ENCODE data around the gene SOCS1. TPM values are rescaled to one million over a fixed set of nuclear protein-coding genes. Genes with fewer than 3 reads are reported as not detected.
"Not testable (repeated sequence)": the region's sequence is repeated elsewhere in the genome, so short reads cannot be mapped to it uniquely, and the experiment has no call there.

The SOCS1 gene
- total RNA-seq, 4 donors from 2014 or later: 1.1 to 5.5 (median 3.1) TPM

DNA sequence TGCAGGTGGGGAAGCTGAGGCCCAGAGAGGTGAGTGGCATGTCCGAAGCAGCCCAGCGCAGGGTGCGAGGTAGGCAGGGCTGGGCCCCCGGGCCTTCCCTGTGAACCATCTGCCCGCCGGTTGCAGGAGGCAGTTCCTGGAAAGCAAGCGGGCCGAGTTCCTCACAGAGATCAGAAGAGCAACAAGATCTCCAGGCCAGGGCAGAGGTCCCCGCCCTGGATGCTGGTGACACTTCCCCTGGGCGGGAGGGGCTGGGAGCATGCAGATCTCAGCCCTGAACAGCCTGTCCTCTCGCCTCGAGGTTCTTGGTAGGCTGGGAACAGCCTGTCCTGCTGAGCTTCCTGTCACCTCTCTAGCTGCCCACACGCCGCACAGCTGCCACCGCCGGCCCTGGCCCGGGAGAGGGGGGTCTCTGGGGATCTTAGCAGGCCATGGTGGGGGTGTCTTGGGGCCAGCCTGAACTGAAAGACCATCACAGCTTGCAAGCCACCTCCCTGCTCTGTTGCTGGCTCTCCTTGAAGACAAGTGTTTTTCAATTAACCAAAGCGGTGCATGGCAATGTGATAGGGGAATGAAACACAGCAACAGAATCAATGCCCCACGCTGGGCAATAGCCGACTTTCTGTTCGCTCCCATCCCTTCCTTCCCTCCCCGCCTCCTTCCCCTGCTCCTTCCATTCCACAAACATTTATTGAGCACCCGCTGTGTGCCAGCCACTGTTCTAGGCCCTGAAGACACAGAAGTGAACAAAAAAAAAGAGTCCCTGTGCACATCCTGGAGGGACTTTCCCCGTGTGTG, 31.7 kb downstream of the SOCS1 start:
- no peaks in the 10 kb centered on the region for H3K27me3 ChIP-seq
- H3K9me3 ChIP-seq: no peaks in the 10 kb centered on the region
- no peaks in the 10 kb centered on the region for H3K36me3 ChIP-seq
- peak; percentile 93 for DNase-seq
- peaks cover 15 to 24% of the 10 kb centered on the region in 2 donors for H3K4me1 ChIP-seq
- peak; percentile 96 to 98 for ATAC-seq
- peak; percentile 34 to 45 for TF ChIP-seq POLR2A (IDR thresholded peaks at IDR 0.05)
- no peak for TF ChIP-seq CTCF (IDR thresholded peaks at IDR 0.05 in 4 of 5, conservative IDR thresholded peaks at IDR 0.05 in 1 of 5)
- H3K4me3 ChIP-seq: no peak overlapping the region
- intact Hi-C loops (cut with DNase I; ENCODE audit: low total_unique reads): loop anchor here (1.0 to 5.0 kb wide), 3 partner anchors 31 to 89 kb away; no protein-coding TSS in a partner anchor
- peak overlapping the region; percentile 55 to 82 (median 78) for H3K27ac ChIP-seq
- in situ Hi-C loops (cut with MboI; ENCODE audit: low sequenced_read_pairs in 4 of 4): no loop called here

DNA sequence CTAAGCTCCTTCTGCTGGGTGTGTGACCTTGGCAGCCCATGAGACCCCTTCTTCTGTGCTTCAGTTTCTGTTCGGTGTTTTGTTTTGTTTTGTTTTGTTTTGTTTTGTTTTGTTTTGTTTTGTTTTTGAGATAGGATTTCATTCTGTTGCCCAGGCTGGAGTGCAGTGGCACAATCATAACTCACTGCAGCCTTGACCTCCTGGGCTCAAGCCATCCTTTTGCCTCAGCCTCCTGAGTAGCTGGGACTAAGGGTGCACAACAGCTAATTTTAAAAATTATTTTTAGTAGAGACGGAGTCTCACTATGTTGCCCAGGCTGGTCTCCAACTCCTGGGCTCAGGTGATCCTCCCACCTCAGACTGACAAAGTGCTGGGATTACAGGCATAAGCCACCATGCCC, 35.5 kb downstream of the SOCS1 start:
- H3K27ac ChIP-seq; H3K4me3 ChIP-seq; in situ Hi-C loops (cut with MboI; ENCODE audit: low sequenced_read_pairs in 4 of 4); H3K9me3 ChIP-seq; H3K36me3 ChIP-seq; H3K27me3 ChIP-seq; ATAC-seq; DNase-seq: not testable (repeated sequence)
- intact Hi-C loops (cut with DNase I; ENCODE audit: low total_unique reads): loop anchor here (5.0 kb wide), 1 partner anchor 73 kb away; no protein-coding TSS in a partner anchor
- peaks cover 15 to 22% of the 10 kb centered on the region in 2 donors for H3K4me1 ChIP-seq

GRCh38 chr16:11219178-11219577, 36.8 kb downstream of the SOCS1 start:
- intact Hi-C loops (cut with DNase I; ENCODE audit: low total_unique reads) (no loop called here), in situ Hi-C loops (cut with MboI; ENCODE audit: low sequenced_read_pairs in 4 of 4) (no loop called here)
- ATAC-seq (no peak), DNase-seq (no peak)
- H3K27ac ChIP-seq: no peak overlapping the region
- peaks cover 4 to 9% of the 10 kb centered on the region in 2 donors for H3K4me1 ChIP-seq
- no peaks in the 10 kb centered on the region for H3K27me3 ChIP-seq
- H3K9me3 ChIP-seq: peaks cover 0 to 8% (median 3%) of the 10 kb centered on the region in 3 donors
- TF ChIP-seq POLR2A (IDR thresholded peaks at IDR 0.05) (no peak), CTCF (IDR thresholded peaks at IDR 0.05 in 4 of 5, conservative IDR thresholded peaks at IDR 0.05 in 1 of 5) (no peak)
- H3K4me3 ChIP-seq: no peak overlapping the region
- no peaks in the 10 kb centered on the region for H3K36me3 ChIP-seq

- no peaks in the 10 kb centered on the region for H3K36me3 ChIP-seq
- H3K9me3 ChIP-seq: peaks cover 0 to 8% (median 3%) of the 10 kb centered on the region in 3 donors
- no peaks in the 10 kb centered on the region for H3K27me3 ChIP-seq
- in situ Hi-C loops (cut with MboI; ENCODE audit: low sequenced_read_pairs in 4 of 4) (no loop called here), intact Hi-C loops (cut with DNase I; ENCODE audit: low total_unique reads) (no loop called here)
- no peak overlapping the region for H3K4me3 ChIP-seq
- TF ChIP-seq POLR2A (IDR thresholded peaks at IDR 0.05) (no peak), CTCF (IDR thresholded peaks at IDR 0.05 in 4 of 5, conservative IDR thresholded peaks at IDR 0.05 in 1 of 5) (peak in 4 of 5 experiments; percentile 33 to 38 (median 36))
- no peak overlapping the region for H3K27ac ChIP-seq
- H3K4me1 ChIP-seq: peaks cover 0 to 4% of the 10 kb centered on the region in 2 donors
- DNase-seq: no peak
- no peak for ATAC-seq
These were observed 37.4 kb downstream of the SOCS1 start for GRCh38 chr16:11218604-11218962.

GRCh38 chr16:11217651-11218603, 38.1 kb downstream of the SOCS1 start:
- Histone ChIP-seq H3K36me3 (no peaks in the 10 kb centered on the region), H3K27me3 (no peaks in the 10 kb centered on the region), H3K4me3 (no peak overlapping the region), H3K27ac (no peak overlapping the region), H3K9me3 (peaks cover 0 to 8% (median 3%) of the 10 kb centered on the region in 3 donors), H3K4me1 (no peaks in the 10 kb centered on the region)
- in situ Hi-C loops (cut with MboI; ENCODE audit: low sequenced_read_pairs in 4 of 4) (no loop called here), intact Hi-C loops (cut with DNase I; ENCODE audit: low total_unique reads) (no loop called here)
- TF ChIP-seq POLR2A (IDR thresholded peaks at IDR 0.05): no peak
- TF ChIP-seq CTCF (IDR thresholded peaks at IDR 0.05 in 4 of 5, conservative IDR thresholded peaks at IDR 0.05 in 1 of 5): no peak
- DNase-seq: no peak
- no peak for ATAC-seq
